GM18519 (cell line): Measurements from ENCODE around the gene TRPM2.

Experiments used
- ATAC-seq: cut with Tn5 transposase; IDR thresholded peaks from one replicate; pipeline ENCODE4 v1.9.1; 2021; ENCODE audit warnings: mild to moderate bottlenecking, moderate library complexity; ENCODE audit not compliant: unreplicated experiment, low FRiP score

The TRPM2 gene

GRCh38 chr21:44424608-44425306 is 71.3 kb downstream of the TRPM2 start:
- no peak for ATAC-seq

- no peak for ATAC-seq
Measured at GRCh38 chr21:44425307-44425894, 72.0 kb downstream of the TRPM2 start.

- ATAC-seq = no peak
Measured at GRCh38 chr21:44425895-44426662, 72.7 kb downstream of the TRPM2 start.

- ATAC-seq = no peak
Measured at GRCh38 chr21:44426663-44427191, 73.3 kb downstream of the TRPM2 start.

GRCh38 chr21:44427241-44428120 is 74.1 kb downstream of the TRPM2 start:
- ATAC-seq = no peak

GRCh38 chr21:44428281-44428960 is 75.0 kb downstream of the TRPM2 start:
- ATAC-seq = no peak

GRCh38 chr21:44429894-44430293 is 76.5 kb downstream of the TRPM2 start:
- no peak for ATAC-seq

- no peak for ATAC-seq
Measured at GRCh38 chr21:44431300-44431699, 77.9 kb downstream of the TRPM2 start.

GRCh38 chr21:44432841-44433790 is 79.7 kb downstream of the TRPM2 start:
- ATAC-seq = no peak

GRCh38 chr21:44433791-44434567 is 80.6 kb downstream of the TRPM2 start:
- ATAC-seq = no peak

- ATAC-seq = no peak
Measured at GRCh38 chr21:44434568-44434925, 81.1 kb downstream of the TRPM2 start.

- no peak for ATAC-seq
Measured at GRCh38 chr21:44434936-44435635, 81.7 kb downstream of the TRPM2 start.

- no peak for ATAC-seq
Measured at GRCh38 chr21:44436111-44436611, 82.7 kb downstream of the TRPM2 start.

GRCh38 chr21:44436958-44437357 is 83.5 kb downstream of the TRPM2 start:
- no peak for ATAC-seq

- ATAC-seq = no peak
Measured at GRCh38 chr21:44437371-44437695, 83.9 kb downstream of the TRPM2 start.

- ATAC-seq = no peak
Measured at GRCh38 chr21:44437696-44438431, 84.4 kb downstream of the TRPM2 start.
